Keratinocyte (primary cell): ENCODE results near the gene NFYB.

Experiments
- EZH2 ChIP-seq: IDR thresholded peaks from one replicate; pipeline ENCODE4 v1.6.1; 2012; ENCODE audit warnings: inconsistent platforms, mild to moderate bottlenecking, low read length, moderate library complexity
- TF ChIP-seq, protein P1 (sequence below), 3 experiments: IDR thresholded peaks in 1 of 3; conservative IDR thresholded peaks in 1 of 3; optimal IDR thresholded peaks in 1 of 3; 2 replicates in 2 of 3; 3 replicates in 1 of 3; pipeline versions ENCODE3 to v1.5.1; 2011; ENCODE audit warnings: low read length in 3 of 3, mild to moderate bottlenecking in 3 of 3, moderate library complexity in 2 of 3, control low read depth in 1 of 3, inconsistent platforms in 1 of 3; ENCODE audit not compliant: insufficient read depth in 2 of 3; ENCODE audit errors: extremely low read depth in 1 of 3

- no peak for TF ChIP-seq EZH2
- TF ChIP-seq, protein P1, sequence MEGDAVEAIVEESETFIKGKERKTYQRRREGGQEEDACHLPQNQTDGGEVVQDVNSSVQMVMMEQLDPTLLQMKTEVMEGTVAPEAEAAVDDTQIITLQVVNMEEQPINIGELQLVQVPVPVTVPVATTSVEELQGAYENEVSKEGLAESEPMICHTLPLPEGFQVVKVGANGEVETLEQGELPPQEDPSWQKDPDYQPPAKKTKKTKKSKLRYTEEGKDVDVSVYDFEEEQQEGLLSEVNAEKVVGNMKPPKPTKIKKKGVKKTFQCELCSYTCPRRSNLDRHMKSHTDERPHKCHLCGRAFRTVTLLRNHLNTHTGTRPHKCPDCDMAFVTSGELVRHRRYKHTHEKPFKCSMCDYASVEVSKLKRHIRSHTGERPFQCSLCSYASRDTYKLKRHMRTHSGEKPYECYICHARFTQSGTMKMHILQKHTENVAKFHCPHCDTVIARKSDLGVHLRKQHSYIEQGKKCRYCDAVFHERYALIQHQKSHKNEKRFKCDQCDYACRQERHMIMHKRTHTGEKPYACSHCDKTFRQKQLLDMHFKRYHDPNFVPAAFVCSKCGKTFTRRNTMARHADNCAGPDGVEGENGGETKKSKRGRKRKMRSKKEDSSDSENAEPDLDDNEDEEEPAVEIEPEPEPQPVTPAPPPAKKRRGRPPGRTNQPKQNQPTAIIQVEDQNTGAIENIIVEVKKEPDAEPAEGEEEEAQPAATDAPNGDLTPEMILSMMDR (optimal IDR thresholded peaks at IDR 0.05 in 1 of 3, IDR thresholded peaks at IDR 0.05 in 1 of 3, conservative IDR thresholded peaks at IDR 0.05 in 1 of 3; ENCODE audit: extremely low read depth in 1 of 3, insufficient read depth in 2 of 3, low read length in 3 of 3), result no peak
Measured at GRCh38 chr12:104167519-104168458, 29.8 kb upstream of the NFYB start.
